ENCODE results near the gene DPP6. TPM values are rescaled to one million over a fixed set of nuclear protein-coding genes. Genes with fewer than 3 reads are reported as not detected.

The DPP6 gene
- total RNA-seq, 2 donors from 2014 or later: not detected

GRCh38 chr7:154836021-154836448 lies 783.8 kb downstream of the DPP6 start:
- H3K9me3 Mint-ChIP-seq: no peaks in the 10 kb centered on the region
- ATAC-seq (replicated peaks in 1 of 2) (no peak), DNase-seq (no peak)
- no peaks in the 10 kb centered on the region for H3K4me1 Mint-ChIP-seq (ENCODE audit: low read depth)
- no peak overlapping the region for H3K27ac Mint-ChIP-seq
- H3K27me3 Mint-ChIP-seq (ENCODE audit: low read depth): peaks cover 8% of the 10 kb centered on the region
- no peaks in the 10 kb centered on the region for H3K36me3 Mint-ChIP-seq (ENCODE audit: insufficient read depth in 2 of 2)
- H3K4me3 Mint-ChIP-seq: no peak overlapping the region

DNA sequence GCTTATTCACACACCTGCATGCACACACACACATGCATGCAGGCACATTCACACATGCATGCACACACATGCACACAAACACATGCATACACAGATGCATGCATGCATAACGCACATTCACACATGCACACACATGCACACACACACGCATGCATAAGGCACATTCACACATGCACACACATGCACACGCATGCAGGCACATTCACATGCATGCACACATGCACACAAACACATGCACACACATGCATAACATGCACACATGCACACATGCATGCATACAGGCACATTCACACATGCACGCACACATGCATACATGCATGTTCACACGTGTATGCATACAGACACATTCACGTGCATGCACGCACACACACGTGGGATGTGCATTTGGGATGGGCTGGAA lies 784.9 kb downstream of the DPP6 start:
- Mint-ChIP-seq H3K4me3 (no peak overlapping the region), H3K27ac (no peak overlapping the region), H3K36me3 (ENCODE audit: insufficient read depth in 2 of 2) (no peaks in the 10 kb centered on the region), H3K9me3 (no peaks in the 10 kb centered on the region), H3K4me1 (ENCODE audit: low read depth) (no peaks in the 10 kb centered on the region), H3K27me3 (ENCODE audit: low read depth) (peaks cover 15% of the 10 kb centered on the region)
- DNase-seq (no peak), ATAC-seq (replicated peaks in 1 of 2) (no peak)

- no peak for ATAC-seq (replicated peaks in 1 of 2)
Observed at GRCh38 chr7:154837622-154838021, 785.4 kb downstream of the DPP6 start.

GRCh38 chr7:154840086-154840485 lies 787.9 kb downstream of the DPP6 start:
- Mint-ChIP-seq H3K4me3 (no peak overlapping the region), H3K27me3 (ENCODE audit: low read depth) (peaks cover 36% of the 10 kb centered on the region), H3K9me3 (no peaks in the 10 kb centered on the region), H3K36me3 (ENCODE audit: insufficient read depth in 2 of 2) (no peaks in the 10 kb centered on the region), H3K4me1 (ENCODE audit: low read depth) (no peaks in the 10 kb centered on the region), H3K27ac (no peak overlapping the region)
- DNase-seq (no peak), ATAC-seq (replicated peaks in 1 of 2) (no peak)

More at GRCh38 chr7:154837622-154838021, 785.4 kb downstream of the DPP6 start:
- no peaks in the 10 kb centered on the region for H3K9me3 Mint-ChIP-seq
- H3K27ac Mint-ChIP-seq: no peak overlapping the region
- H3K4me3 Mint-ChIP-seq: no peak overlapping the region
- DNase-seq: no peak
- H3K27me3 Mint-ChIP-seq (ENCODE audit: low read depth): peaks cover 20% of the 10 kb centered on the region
- H3K36me3 Mint-ChIP-seq (ENCODE audit: insufficient read depth in 2 of 2): no peaks in the 10 kb centered on the region
- H3K4me1 Mint-ChIP-seq (ENCODE audit: low read depth): no peaks in the 10 kb centered on the region

DNA sequence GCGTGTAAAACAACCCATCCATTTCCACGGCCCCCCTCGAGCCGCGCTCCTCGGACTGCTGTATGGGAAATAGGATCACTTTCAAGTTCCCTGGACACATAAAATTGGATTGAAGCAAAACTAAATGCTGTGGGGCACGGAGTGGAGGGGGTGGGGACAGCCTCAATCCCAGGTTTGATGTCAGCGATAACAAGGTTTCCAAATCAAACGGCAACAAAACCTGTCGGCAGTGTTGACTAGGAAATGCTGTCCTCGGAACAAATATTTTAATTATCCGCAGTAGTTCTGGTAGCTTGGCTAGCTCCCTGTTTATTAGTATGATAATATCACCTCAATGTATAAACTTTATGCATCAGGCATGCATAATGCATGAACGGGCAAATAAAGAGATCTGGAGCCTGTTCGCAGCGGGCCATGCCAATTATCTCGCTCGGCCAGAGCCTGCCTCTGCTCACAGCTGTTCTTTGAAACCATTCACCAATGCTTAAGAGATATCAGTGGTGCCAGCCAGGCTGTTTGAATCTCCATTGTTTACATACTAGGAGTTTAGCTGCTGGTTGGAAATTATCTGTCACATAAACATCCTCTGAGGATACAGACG lies 789.6 kb downstream of the DPP6 start:
- no peaks in the 10 kb centered on the region for H3K36me3 Mint-ChIP-seq (ENCODE audit: insufficient read depth in 2 of 2)
- H3K27ac Mint-ChIP-seq: no peak overlapping the region
- H3K4me1 Mint-ChIP-seq (ENCODE audit: low read depth): no peaks in the 10 kb centered on the region
- ATAC-seq (replicated peaks in 1 of 2): no peak
- H3K4me3 Mint-ChIP-seq: no peak overlapping the region
- peaks cover 50% of the 10 kb centered on the region for H3K27me3 Mint-ChIP-seq (ENCODE audit: low read depth)
- no peak for DNase-seq
- no peaks in the 10 kb centered on the region for H3K9me3 Mint-ChIP-seq

DNA sequence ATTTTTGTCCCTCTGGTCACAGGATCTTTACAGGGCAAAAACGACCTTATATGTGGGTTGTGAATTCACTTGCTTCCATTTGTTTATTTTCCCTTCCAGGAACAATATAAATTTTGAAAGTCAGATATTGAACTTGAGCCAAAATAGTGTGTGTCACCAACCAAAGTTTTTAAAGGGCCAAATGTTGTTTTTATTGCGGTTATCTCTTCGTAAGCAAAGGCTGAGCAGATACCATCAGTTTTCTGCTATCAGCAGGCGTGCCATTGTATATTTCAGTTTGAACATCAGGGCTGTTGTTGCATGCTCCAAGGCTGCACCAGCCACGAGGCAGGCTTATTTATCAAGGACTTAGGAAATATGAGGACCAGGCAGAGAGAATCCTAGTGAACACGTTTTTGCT lies 790.4 kb downstream of the DPP6 start:
- Mint-ChIP-seq H3K9me3 (no peaks in the 10 kb centered on the region), H3K4me3 (no peak overlapping the region), H3K27ac (no peak overlapping the region), H3K27me3 (ENCODE audit: low read depth) (peaks cover 53% of the 10 kb centered on the region), H3K4me1 (ENCODE audit: low read depth) (no peaks in the 10 kb centered on the region), H3K36me3 (ENCODE audit: insufficient read depth in 2 of 2) (no peaks in the 10 kb centered on the region)
- ATAC-seq (replicated peaks in 1 of 2) (no peak), DNase-seq (no peak)

GRCh38 chr7:154843670-154844237 lies 791.6 kb downstream of the DPP6 start:
- no peak for DNase-seq
- H3K4me3 Mint-ChIP-seq: no peak overlapping the region

DNA sequence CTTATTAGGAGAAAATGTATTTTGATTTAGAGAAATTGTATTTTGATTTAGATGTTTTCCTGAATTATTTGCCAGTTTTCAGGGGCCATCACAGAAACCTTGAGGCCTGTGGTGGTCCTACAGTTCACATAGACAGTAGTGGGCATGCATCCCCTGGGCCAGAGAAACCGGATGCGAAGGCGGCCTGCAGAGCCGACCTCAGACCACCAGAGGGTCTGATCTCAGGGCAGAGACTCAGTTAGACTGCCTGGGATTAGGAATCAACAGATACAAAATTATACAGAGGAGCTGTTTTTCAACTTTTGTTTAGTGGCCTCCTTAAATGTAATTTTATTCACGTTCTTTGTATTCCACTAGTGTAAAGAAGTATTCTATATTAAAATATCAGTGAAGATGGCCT lies 792.3 kb downstream of the DPP6 start:
- H3K4me3 Mint-ChIP-seq: no peak overlapping the region
- no peak overlapping the region for H3K27ac Mint-ChIP-seq
- DNase-seq (no peak), ATAC-seq (replicated peaks in 1 of 2) (no peak)
- H3K36me3 Mint-ChIP-seq (ENCODE audit: insufficient read depth in 2 of 2): no peaks in the 10 kb centered on the region
- peaks cover 0 to 2% of the 10 kb centered on the region in 2 donors for H3K9me3 Mint-ChIP-seq
- peaks cover 59% of the 10 kb centered on the region for H3K27me3 Mint-ChIP-seq (ENCODE audit: low read depth)
- H3K4me1 Mint-ChIP-seq (ENCODE audit: low read depth): no peaks in the 10 kb centered on the region

More at GRCh38 chr7:154843670-154844237, 791.6 kb downstream of the DPP6 start:
- H3K36me3 Mint-ChIP-seq (ENCODE audit: insufficient read depth in 2 of 2): no peaks in the 10 kb centered on the region
- H3K27ac Mint-ChIP-seq: no peak overlapping the region
- no peak for ATAC-seq (replicated peaks in 1 of 2)
- H3K9me3 Mint-ChIP-seq: peaks cover 0 to 2% of the 10 kb centered on the region in 2 donors
- H3K4me1 Mint-ChIP-seq (ENCODE audit: low read depth): no peaks in the 10 kb centered on the region
- H3K27me3 Mint-ChIP-seq (ENCODE audit: low read depth): peaks cover 55% of the 10 kb centered on the region

- Mint-ChIP-seq H3K36me3 (ENCODE audit: insufficient read depth in 2 of 2) (no peaks in the 10 kb centered on the region), H3K27me3 (ENCODE audit: low read depth) (peaks cover 59% of the 10 kb centered on the region), H3K4me1 (ENCODE audit: low read depth) (no peaks in the 10 kb centered on the region), H3K4me3 (no peak overlapping the region), H3K9me3 (peaks cover 0 to 2% of the 10 kb centered on the region in 2 donors), H3K27ac (no peak overlapping the region)
- ATAC-seq (replicated peaks in 1 of 2): no peak
- DNase-seq: no peak
Observed at GRCh38 chr7:154844955-154845354, 792.8 kb downstream of the DPP6 start.

- H3K27ac Mint-ChIP-seq: no peak overlapping the region
- H3K4me3 Mint-ChIP-seq: no peak overlapping the region
- DNase-seq: no peak
- peaks cover 2 to 5% of the 10 kb centered on the region in 2 donors for H3K9me3 Mint-ChIP-seq
- H3K4me1 Mint-ChIP-seq (ENCODE audit: low read depth): no peaks in the 10 kb centered on the region
- no peak for ATAC-seq (replicated peaks in 1 of 2)
- no peaks in the 10 kb centered on the region for H3K36me3 Mint-ChIP-seq (ENCODE audit: insufficient read depth in 2 of 2)
- H3K27me3 Mint-ChIP-seq (ENCODE audit: low read depth): peaks cover 58% of the 10 kb centered on the region
Observed at GRCh38 chr7:154848464-154848863, 796.3 kb downstream of the DPP6 start.

DNA sequence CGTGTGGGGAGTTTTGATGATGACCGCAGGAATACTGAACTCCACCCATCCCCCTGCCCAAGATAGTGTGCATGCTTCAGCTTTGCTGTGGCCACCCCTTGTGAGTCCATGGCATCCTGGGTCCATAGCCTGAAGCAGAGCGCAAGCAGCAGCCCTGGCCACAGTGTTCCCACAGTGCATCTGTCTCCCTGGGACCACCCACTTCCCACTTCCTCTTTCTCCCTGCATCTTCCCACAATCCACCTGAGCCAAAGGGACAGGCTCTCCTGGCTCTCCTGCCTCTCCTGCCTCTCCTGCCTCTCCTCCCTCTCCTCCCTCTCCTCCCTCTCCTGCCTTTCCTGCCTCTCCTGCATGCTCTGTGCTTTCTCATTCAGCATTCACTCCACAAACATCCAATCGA lies 800.0 kb downstream of the DPP6 start:
- no peaks in the 10 kb centered on the region for H3K36me3 Mint-ChIP-seq (ENCODE audit: insufficient read depth in 2 of 2)
- no peak for ATAC-seq (replicated peaks in 1 of 2)
- peaks cover 29% of the 10 kb centered on the region for H3K27me3 Mint-ChIP-seq (ENCODE audit: low read depth)
- H3K4me3 Mint-ChIP-seq: no peak overlapping the region
- no peak for DNase-seq
- H3K9me3 Mint-ChIP-seq: peaks cover 2 to 5% of the 10 kb centered on the region in 2 donors
- no peaks in the 10 kb centered on the region for H3K4me1 Mint-ChIP-seq (ENCODE audit: low read depth)
- no peak overlapping the region for H3K27ac Mint-ChIP-seq

DNA sequence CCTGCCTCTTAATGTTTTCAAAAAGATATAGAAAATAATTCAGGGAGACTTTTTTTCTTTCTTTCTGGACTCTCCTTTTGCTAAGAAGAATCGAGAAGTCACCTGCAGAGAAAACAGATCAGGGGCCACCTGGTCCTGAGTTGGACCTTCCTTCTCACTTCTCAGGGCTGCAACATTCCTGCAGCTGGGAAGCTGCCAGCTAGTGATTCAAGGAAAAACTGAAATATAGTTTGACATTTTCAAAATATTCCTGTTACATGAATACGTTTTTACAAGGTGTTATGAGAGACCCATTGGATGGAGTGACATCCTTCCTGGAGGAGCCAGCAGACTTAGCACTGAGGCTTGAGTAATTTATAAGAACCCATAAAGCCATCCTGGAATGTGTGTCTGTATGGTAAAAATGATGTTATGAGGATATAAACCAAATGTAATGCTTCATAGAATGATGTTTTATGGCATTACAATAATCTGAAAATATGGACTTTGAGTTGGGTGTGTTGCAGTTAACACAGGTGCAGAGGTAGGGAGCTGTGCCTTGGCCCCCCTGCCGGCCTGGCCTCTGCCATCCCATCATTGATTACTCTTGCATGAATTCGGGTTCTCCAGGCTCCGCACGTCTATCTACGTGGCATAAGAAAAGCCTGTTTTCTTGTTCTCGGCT lies 801.0 kb downstream of the DPP6 start:
- H3K36me3 Mint-ChIP-seq (ENCODE audit: insufficient read depth in 2 of 2): no peaks in the 10 kb centered on the region
- H3K27ac Mint-ChIP-seq: no peak overlapping the region
- no peak overlapping the region for H3K4me3 Mint-ChIP-seq
- DNase-seq (no peak), ATAC-seq (replicated peaks in 1 of 2) (no peak)
- H3K27me3 Mint-ChIP-seq (ENCODE audit: low read depth): peaks cover 29% of the 10 kb centered on the region
- H3K9me3 Mint-ChIP-seq: peaks cover 2 to 3% of the 10 kb centered on the region in 2 donors
- no peaks in the 10 kb centered on the region for H3K4me1 Mint-ChIP-seq (ENCODE audit: low read depth)

DNA sequence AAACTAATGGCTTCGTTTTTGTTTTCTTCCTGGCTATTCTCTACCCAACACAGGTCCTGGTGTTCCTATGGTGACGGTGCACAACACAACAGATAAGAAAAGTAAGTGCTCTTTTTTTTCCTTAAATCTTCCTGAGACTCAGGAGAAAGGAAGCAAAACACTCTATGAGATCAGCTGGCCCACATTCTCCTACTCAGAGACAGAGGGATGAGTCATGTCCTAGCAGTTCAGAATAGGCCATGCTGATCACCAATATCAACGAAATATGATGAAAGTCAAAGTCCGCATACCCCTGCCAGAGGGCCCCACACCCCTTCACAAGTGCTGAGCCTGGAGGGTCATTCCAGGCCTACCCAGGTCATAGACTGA lies 801.5 kb downstream of the DPP6 start:
- ATAC-seq (replicated peaks in 1 of 2) (no peak), DNase-seq (no peak)
- peaks cover 2 to 3% of the 10 kb centered on the region in 2 donors for H3K9me3 Mint-ChIP-seq
- H3K27ac Mint-ChIP-seq: no peak overlapping the region
- H3K4me1 Mint-ChIP-seq (ENCODE audit: low read depth): no peaks in the 10 kb centered on the region
- H3K36me3 Mint-ChIP-seq (ENCODE audit: insufficient read depth in 2 of 2): no peaks in the 10 kb centered on the region
- peaks cover 28% of the 10 kb centered on the region for H3K27me3 Mint-ChIP-seq (ENCODE audit: low read depth)
- no peak overlapping the region for H3K4me3 Mint-ChIP-seq
